IMR-90 (cell line): ENCODE results near the gene DDT. TPM values are rescaled to one million over a fixed set of nuclear protein-coding genes. Genes with fewer than 3 reads are reported as not detected.

ENCODE experiments used
- ATAC-seq: fragments of 200-7000 bp; cut with Tn5 transposase; 2 replicates; pipeline ENCODE4 v1.9.1; 2020; ENCODE audit warnings: low read depth, mild to moderate bottlenecking, moderate library complexity
- BruUV-seq: library from RNA; stranded (reverse); fragments of 400-500 nt; replicated peaks from 2 replicates; lab custom pipeline; 2021; lab: Mats Ljungman, UMichigan
- CTCF ChIA-PET: fragments of 300-600 bp; formaldehyde crosslinking; extraction: SDS; loops from one replicate; lab custom pipeline; 2021; ENCODE audit warnings: antibody characterized with exemption; lab: Yijun Ruan, JAX
- POLR2A ChIA-PET: fragments of 300-600 bp; sonication (Branson Sonifier 250); formaldehyde crosslinking; loops from one replicate; lab custom pipeline; 2022; ENCODE audit warnings: antibody characterized with exemption; ENCODE audit not compliant: unreplicated experiment; lab: Charles Lee
- DNase-seq: peaks from one replicate; pipeline ENCODE4 v3.0.0; 2013
- H2AFZ ChIP-seq: replicated peaks from 2 replicates; pipeline ENCODE3; 2013; ENCODE audit warnings: low read length, mild to moderate bottlenecking; ENCODE audit not compliant: poor library complexity
- H2AK5ac ChIP-seq: 2 replicates; pipeline ENCODE4 v1.6.1; 2013; ENCODE audit warnings: low read depth, low read length, inconsistent platforms
- H2AK9ac ChIP-seq: replicated peaks from 2 replicates; pipeline ENCODE3; 2013; ENCODE audit warnings: mild to moderate bottlenecking, low read depth, low read length, moderate library complexity; ENCODE audit not compliant: poor library complexity
- H2BK120ac ChIP-seq: 2 replicates; pipeline ENCODE4 v1.6.1; 2013; ENCODE audit warnings: low read depth, low read length, inconsistent platforms
- H2BK15ac ChIP-seq: 3 replicates; pipeline ENCODE4 v1.6.1; 2013; ENCODE audit warnings: low read depth, low read length, inconsistent platforms
- H2BK20ac ChIP-seq: 2 replicates; pipeline ENCODE4 v1.6.1; 2013; ENCODE audit warnings: low read depth, mild to moderate bottlenecking, inconsistent platforms, low read length, moderate library complexity
- H2BK5ac ChIP-seq: 2 replicates; pipeline ENCODE4 v1.6.1; 2013; ENCODE audit warnings: mild to moderate bottlenecking, low read depth, low read length, inconsistent platforms; ENCODE audit not compliant: poor library complexity, severe bottlenecking
- H3K14ac ChIP-seq: replicated peaks from 2 replicates; pipeline ENCODE4 v1.6.1; 2013; ENCODE audit warnings: low read depth, low read length, inconsistent platforms
- H3K18ac ChIP-seq: 2 replicates; pipeline ENCODE4 v1.6.1; 2013; ENCODE audit warnings: low read depth, low read length, control low read depth
- H3K23ac ChIP-seq: 2 replicates; pipeline ENCODE4 v1.6.1; 2013; ENCODE audit warnings: low read depth, low read length, inconsistent platforms
- H3K27ac ChIP-seq: 2 replicates; pipeline ENCODE4 v1.5.1; 2013; ENCODE audit warnings: mild to moderate bottlenecking, control low read depth, low read length; ENCODE audit not compliant: insufficient read depth
- H3K27me3 ChIP-seq: 2 replicates; pipeline ENCODE4 v1.6.1; 2013; ENCODE audit warnings: low read length; ENCODE audit not compliant: control insufficient read depth, insufficient read depth
- H3K36me3 ChIP-seq: 2 replicates; pipeline ENCODE4 v1.6.1; 2013; ENCODE audit warnings: low read length, mixed read lengths; ENCODE audit not compliant: control insufficient read depth, insufficient read depth
- H3K4ac ChIP-seq: 2 replicates; pipeline ENCODE4 v1.6.1; 2013; ENCODE audit warnings: low read depth, low read length, inconsistent platforms
- H3K4me1 ChIP-seq: 2 replicates; pipeline ENCODE4 v1.6.1; 2013; ENCODE audit warnings: low read length, mixed read lengths; ENCODE audit not compliant: control insufficient read depth, insufficient read depth
- H3K4me2 ChIP-seq: 2 replicates; pipeline ENCODE4 v1.6.1; 2013; ENCODE audit warnings: low read depth, mild to moderate bottlenecking, control low read depth, low read length, moderate library complexity
- H3K4me3 ChIP-seq: 2 replicates; pipeline ENCODE4 v1.5.1; 2013; ENCODE audit warnings: low read depth, mild to moderate bottlenecking, control low read depth, low read length, moderate library complexity; ENCODE audit not compliant: insufficient read depth
- H3K56ac ChIP-seq: 2 replicates; pipeline ENCODE4 v1.6.1; 2013; ENCODE audit warnings: low read length, inconsistent platforms; ENCODE audit not compliant: insufficient read depth; ENCODE audit errors: extremely low read depth
- H3K79me1 ChIP-seq, 2 experiments: 2 replicates each; pipeline ENCODE4 v1.6.1; 2013; ENCODE audit warnings: low read length in 2 of 2, inconsistent platforms in 1 of 2, low read depth in 1 of 2
- H3K9ac ChIP-seq: 2 replicates; pipeline ENCODE4 v1.6.1; 2013; ENCODE audit warnings: low read depth, low read length, control low read depth
- H3K9me1 ChIP-seq: 2 replicates; pipeline ENCODE4 v1.6.1; 2013; ENCODE audit warnings: low read length, inconsistent platforms; ENCODE audit not compliant: insufficient read depth
- H3K9me3 ChIP-seq: 2 replicates; pipeline ENCODE4 v1.6.1; 2013; ENCODE audit warnings: low read length; ENCODE audit not compliant: control insufficient read depth, insufficient read depth
- H4K20me1 ChIP-seq: 2 replicates; pipeline ENCODE4 v1.6.1; 2013; ENCODE audit warnings: low read length, inconsistent platforms; ENCODE audit not compliant: insufficient read depth
- H4K5ac ChIP-seq: 2 replicates; pipeline ENCODE4 v1.6.1; 2013; ENCODE audit warnings: mild to moderate bottlenecking, low read depth, low read length, control low read depth
- H4K8ac ChIP-seq, 2 experiments: 2 replicates each; pipeline ENCODE4 v1.6.1; 2013; ENCODE audit warnings: low read depth in 2 of 2, low read length in 2 of 2, control low read depth in 1 of 2, inconsistent platforms in 1 of 2
- H4K91ac ChIP-seq: 2 replicates; pipeline ENCODE4 v1.6.1; 2013; ENCODE audit warnings: low read depth, low read length, inconsistent platforms; ENCODE audit not compliant: insufficient read depth
- BHLHE40 ChIP-seq: fragments of 150-350 bp; IDR thresholded peaks from 2 replicates; pipeline ENCODE4 v1.6.1; 2016; ENCODE audit warnings: mild to moderate bottlenecking, low read depth, low read length
- CEBPB ChIP-seq: IDR thresholded peaks from 2 replicates; pipeline ENCODE4 v1.6.1; 2012; ENCODE audit warnings: low read depth, low read length, improper control_type of control experiment
- CHD1 ChIP-seq: IDR thresholded peaks from 2 replicates; pipeline ENCODE4 v1.6.1; 2012; ENCODE audit warnings: low read depth, low read length, improper control_type of control experiment
- ELK1 ChIP-seq: fragments of 150-350 bp; IDR thresholded peaks from 2 replicates; pipeline ENCODE4 v1.6.1; 2016; ENCODE audit warnings: low read depth, mild to moderate bottlenecking, low read length, moderate library complexity, borderline replicate concordance
- FOS ChIP-seq: fragments of 150-350 bp; IDR thresholded peaks from 2 replicates; pipeline ENCODE4 v1.6.1; 2016; ENCODE audit warnings: low read depth, low read length
- MAFK ChIP-seq: IDR thresholded peaks from 2 replicates; pipeline ENCODE4 v1.6.1; 2012; ENCODE audit warnings: low read depth, low read length, improper control_type of control experiment
- MAZ ChIP-seq: IDR thresholded peaks from 2 replicates; pipeline ENCODE4 v1.6.1; 2012; ENCODE audit warnings: low read depth, mild to moderate bottlenecking, low read length, improper control_type of control experiment, moderate library complexity, borderline replicate concordance
- MXI1 ChIP-seq: IDR thresholded peaks from 2 replicates; pipeline ENCODE4 v1.6.1; 2012; ENCODE audit warnings: low read depth, mild to moderate bottlenecking, low read length, moderate library complexity, borderline replicate concordance
- NFE2L2 ChIP-seq: fragments of 150-350 bp; IDR thresholded peaks from 2 replicates; pipeline ENCODE4 v1.6.1; 2016; ENCODE audit warnings: low read depth, mild to moderate bottlenecking, low read length
- POLR2A ChIP-seq: IDR thresholded peaks from 2 replicates; pipeline ENCODE4 v1.6.1; 2012; ENCODE audit warnings: mild to moderate bottlenecking, low read depth, low read length
- RAD21 ChIP-seq: IDR thresholded peaks from 2 replicates; pipeline ENCODE4 v1.6.1; 2012; ENCODE audit warnings: low read length, improper control_type of control experiment
- RCOR1 ChIP-seq: IDR thresholded peaks from 2 replicates; pipeline ENCODE4 v1.6.1; 2012; ENCODE audit warnings: mild to moderate bottlenecking, low read length, improper control_type of control experiment; ENCODE audit not compliant: insufficient replicate concordance
- RFX5 ChIP-seq: IDR thresholded peaks from 2 replicates; pipeline ENCODE4 v1.8.0; 2012; ENCODE audit warnings: low read depth, mild to moderate bottlenecking, low read length, moderate library complexity
- SMC3 ChIP-seq: fragments of 150-350 bp; IDR thresholded peaks from 2 replicates; pipeline ENCODE4 v1.6.1; 2016; ENCODE audit warnings: low read depth, mild to moderate bottlenecking, antibody characterized with exemption, low read length, moderate library complexity
- USF2 ChIP-seq: fragments of 150-350 bp; IDR thresholded peaks from 2 replicates; pipeline ENCODE4 v1.6.1; 2017; ENCODE audit warnings: mild to moderate bottlenecking, antibody characterized with exemption, low read length, low read depth
- WGBS, 2 experiments: methylation state at CpG; one replicate each; pipeline versions ENCODE4 v1.1.5 to v1.1.7; 2013; ENCODE audit warnings: missing lambda C conversion rate in 2 of 2; ENCODE audit not compliant: insufficient read length in 1 of 2; ENCODE audit errors: extremely low coverage in 2 of 2; 5-methylcytosine and 5-hydroxymethylcytosine counted together
- dilution Hi-C: fragments of 300-500 bp; cut with HindIII; formaldehyde crosslinking; loops from one replicate; pipeline ENCODE4 v1.14.3; 2018; ENCODE audit warnings: low sequenced_read_pairs; ENCODE audit not compliant: unreplicated experiment
- in situ Hi-C: fragments of 300-500 bp; cut with MboI; formaldehyde crosslinking; loops from 3 replicates; pipeline ENCODE4 v1.14.3; 2019; ENCODE audit warnings: low sequenced_read_pairs, inconsistent platforms, mixed read lengths
- intact Hi-C: fragments of 100-400 bp; cut with micrococcal nuclease; formaldehyde crosslinking; loops from 2 replicates; pipeline ENCODE4 v1.10.0; 2022
- polyA plus RNA-seq, 3 experiments: library from polyadenylated mRNA; depleted of rRNA; stranded (reverse); fragments of >200 nt; gene quantifications; 2 replicates each; pipeline ENCODE4 v1.2.3, GENCODE V29; 2012; ENCODE audit warnings: low replicate concordance in 1 of 3
- total RNA-seq: library from RNA; depleted of rRNA; stranded (reverse); fragments of >200 nt; gene quantifications from 2 replicates; pipeline ENCODE4 v1.2.3, GENCODE V29; 2012
- TF ChIP-seq, protein P1 (sequence below): conservative IDR thresholded peaks from 2 replicates; pipeline ENCODE4 v1.5.1; 2012; ENCODE audit warnings: mild to moderate bottlenecking, low read depth, low read length, improper control_type of control experiment

Gene DDT
- total and polyA plus RNA-seq, 2 of the 4 experiments (the other 2 are of a cell fraction), result 54.8 to 151 TPM

- Histone ChIP-seq H3K36me3 (no peaks in the 10 kb centered on the region), H4K5ac (no peak overlapping the region), H2BK120ac (no peak overlapping the region), H4K20me1 (no peaks in the 10 kb centered on the region), H3K9me3 (peaks cover 12% of the 10 kb centered on the region), H3K4ac (no peak overlapping the region), H2AFZ (no peak overlapping the region), H2BK20ac (no peak overlapping the region), H3K14ac (no peak overlapping the region), H3K56ac (no peak overlapping the region), H4K8ac (no peak overlapping the region), H3K4me3 (no peak overlapping the region), H3K79me1 (no peaks in the 10 kb centered on the region), H3K27me3 (no peaks in the 10 kb centered on the region), H3K23ac (no peak overlapping the region), H2BK5ac (no peak overlapping the region), H2AK9ac (no peak overlapping the region), H2BK15ac (no peak overlapping the region), H3K27ac (no peak overlapping the region), H3K4me2 (no peak overlapping the region), H3K9me1 (no peaks in the 10 kb centered on the region), H3K18ac (no peak overlapping the region), H4K91ac (no peak overlapping the region), H2AK5ac (no peak overlapping the region), H3K4me1 (no peaks in the 10 kb centered on the region), H3K9ac (no peak overlapping the region)
- BruUV-seq, result no TSS peak
- ChIA-PET CTCF (no interaction called here), POLR2A (no interaction called here)
- DNase-seq (no peak), ATAC-seq (no peak)
- no CpG with 5 or more reads among the region's 14 CpGs for WGBS, 2 experiments
- dilution Hi-C loops (no loop called here), in situ Hi-C loops (no loop called here), intact Hi-C loops (no loop called here)
- TF ChIP-seq POLR2A (no peak), MXI1 (no peak), FOS (no peak), NFE2L2 (no peak), ELK1 (no peak), CEBPB (no peak), MAZ (no peak), CHD1 (no peak), BHLHE40 (no peak), RCOR1 (no peak), SMC3 (no peak), USF2 (no peak), RFX5 (no peak), RAD21 (no peak), MAFK (no peak)
- TF ChIP-seq, protein P1, sequence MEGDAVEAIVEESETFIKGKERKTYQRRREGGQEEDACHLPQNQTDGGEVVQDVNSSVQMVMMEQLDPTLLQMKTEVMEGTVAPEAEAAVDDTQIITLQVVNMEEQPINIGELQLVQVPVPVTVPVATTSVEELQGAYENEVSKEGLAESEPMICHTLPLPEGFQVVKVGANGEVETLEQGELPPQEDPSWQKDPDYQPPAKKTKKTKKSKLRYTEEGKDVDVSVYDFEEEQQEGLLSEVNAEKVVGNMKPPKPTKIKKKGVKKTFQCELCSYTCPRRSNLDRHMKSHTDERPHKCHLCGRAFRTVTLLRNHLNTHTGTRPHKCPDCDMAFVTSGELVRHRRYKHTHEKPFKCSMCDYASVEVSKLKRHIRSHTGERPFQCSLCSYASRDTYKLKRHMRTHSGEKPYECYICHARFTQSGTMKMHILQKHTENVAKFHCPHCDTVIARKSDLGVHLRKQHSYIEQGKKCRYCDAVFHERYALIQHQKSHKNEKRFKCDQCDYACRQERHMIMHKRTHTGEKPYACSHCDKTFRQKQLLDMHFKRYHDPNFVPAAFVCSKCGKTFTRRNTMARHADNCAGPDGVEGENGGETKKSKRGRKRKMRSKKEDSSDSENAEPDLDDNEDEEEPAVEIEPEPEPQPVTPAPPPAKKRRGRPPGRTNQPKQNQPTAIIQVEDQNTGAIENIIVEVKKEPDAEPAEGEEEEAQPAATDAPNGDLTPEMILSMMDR, result no peak
Observed at GRCh38 chr22:23926561-23926960, 47.7 kb downstream of the DDT start.
